A673 (cell line): Measurements from ENCODE around the gene SLC25A39.

ENCODE experiments used
- CTCF ChIP-seq: fragments of 300-800, 200-600 bp; sonication (generic); conservative IDR thresholded peaks from 2 replicates; pipeline ENCODE4 v1.5.1; 2017; ENCODE audit warnings: low read depth, mild to moderate bottlenecking, antibody characterized with exemption, low read length, moderate library complexity, mixed read lengths
- EZH2 ChIP-seq: fragments of 200-600 bp; sonication (generic); IDR thresholded peaks from 2 replicates; pipeline ENCODE4 v1.6.1; 2017; ENCODE audit warnings: borderline replicate concordance, low read depth, mild to moderate bottlenecking, mixed read lengths, antibody characterized with exemption, low read length; ENCODE audit not compliant: poor library complexity, severe bottlenecking

GRCh38 chr17:44343510-44344209, 19.0 kb upstream of the SLC25A39 start:
- TF ChIP-seq CTCF: no peak
- no peak for TF ChIP-seq EZH2
